ENCODE data around the gene XCL2.
"Not testable (repeated sequence)": the region's sequence is repeated elsewhere in the genome, so short reads cannot be mapped to it uniquely, and the experiment has no call there.

GRCh38 chr1:168543840-168544498, at the start of gene XCL2:
- TF ChIP-seq CTCF (IDR thresholded peaks at IDR 0.05 in 2 of 3, conservative IDR thresholded peaks at IDR 0.05 in 1 of 3; ENCODE audit: borderline replicate concordance in 1 of 3, insufficient read depth in 1 of 3, low read depth in 2 of 3, low read length in 2 of 3); POLR2AphosphoS5 (IDR thresholded peaks at IDR 0.05; ENCODE audit: low read depth, low read length); EGR1 (IDR thresholded peaks at IDR 0.05; ENCODE audit: low read depth); EZH2 (IDR thresholded peaks at IDR 0.05); FOSL1 (IDR thresholded peaks at IDR 0.05; ENCODE audit: low read depth); REST (IDR thresholded peaks at IDR 0.05; ENCODE audit: low read depth); ELF1 (IDR thresholded peaks at IDR 0.05; ENCODE audit: borderline replicate concordance, low read depth); JUND (IDR thresholded peaks at IDR 0.05); POLR2A (IDR thresholded peaks at IDR 0.05; ENCODE audit: borderline replicate concordance, extremely low read depth, insufficient read depth, insufficient read length); YY1 (IDR thresholded peaks at IDR 0.05; ENCODE audit: extremely low read depth, insufficient replicate concordance, low read depth, low read length); CEBPB (IDR thresholded peaks at IDR 0.05; ENCODE audit: low read depth); EZH2phosphoT487 (IDR thresholded peaks at IDR 0.05; ENCODE audit: borderline replicate concordance); ZNF274 (IDR thresholded peaks at IDR 0.05; ENCODE audit: low read depth, low read length); CBX3 (IDR thresholded peaks at IDR 0.05; ENCODE audit: low read depth): not testable (repeated sequence)

Data from HCT116 (cell line).